HG03039 (cell line): ENCODE data around the gene RBP2.

ENCODE experiments used
- ATAC-seq: cut with Tn5 transposase; IDR thresholded peaks from one replicate; pipeline ENCODE4 v1.9.1; 2021; ENCODE audit warnings: mild to moderate bottlenecking, moderate library complexity; ENCODE audit not compliant: unreplicated experiment

Gene RBP2

DNA sequence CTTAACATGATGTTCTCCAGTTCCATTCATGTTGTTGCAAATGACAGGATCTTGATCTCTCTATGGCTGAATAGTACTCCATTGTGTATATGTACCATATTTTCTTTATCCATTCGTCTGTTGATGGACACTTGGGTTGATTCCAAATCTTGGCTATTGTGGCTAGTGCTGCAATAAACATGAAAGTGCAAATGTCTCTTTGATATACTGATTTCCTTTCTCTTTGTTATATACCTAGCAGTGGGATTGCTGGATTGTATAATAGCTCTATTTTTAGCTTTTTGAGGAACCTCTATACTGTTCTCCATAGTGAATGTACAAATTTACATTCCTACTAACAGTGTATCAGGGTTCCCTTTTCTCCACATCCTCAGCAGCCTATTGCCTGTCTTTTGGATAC is 5.9 kb upstream of the RBP2 start:
- no peak for ATAC-seq

- no peak for ATAC-seq
Observed at GRCh38 chr3:139481116-139481515, 4.8 kb upstream of the RBP2 start.

DNA sequence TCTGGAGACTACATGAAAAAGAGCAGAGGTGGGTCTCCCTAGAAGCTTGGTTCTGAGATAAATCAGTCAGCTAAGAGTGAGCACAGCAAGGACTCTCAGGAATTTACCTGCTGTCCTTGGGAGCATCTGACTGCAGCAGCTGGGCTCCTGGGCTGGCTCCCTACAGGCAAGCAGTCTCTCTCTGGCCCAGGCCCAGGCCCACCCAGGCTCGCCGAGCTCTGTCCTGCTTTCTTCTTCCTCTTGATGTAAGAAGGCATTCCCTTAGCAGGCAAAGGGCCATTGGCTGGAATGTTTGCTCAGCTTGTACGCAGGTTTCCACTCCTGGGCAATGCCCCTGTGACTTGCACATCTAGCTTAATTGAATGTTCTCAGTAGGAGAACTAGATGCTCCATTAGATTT is 4.3 kb upstream of the RBP2 start:
- ATAC-seq, result no peak

DNA sequence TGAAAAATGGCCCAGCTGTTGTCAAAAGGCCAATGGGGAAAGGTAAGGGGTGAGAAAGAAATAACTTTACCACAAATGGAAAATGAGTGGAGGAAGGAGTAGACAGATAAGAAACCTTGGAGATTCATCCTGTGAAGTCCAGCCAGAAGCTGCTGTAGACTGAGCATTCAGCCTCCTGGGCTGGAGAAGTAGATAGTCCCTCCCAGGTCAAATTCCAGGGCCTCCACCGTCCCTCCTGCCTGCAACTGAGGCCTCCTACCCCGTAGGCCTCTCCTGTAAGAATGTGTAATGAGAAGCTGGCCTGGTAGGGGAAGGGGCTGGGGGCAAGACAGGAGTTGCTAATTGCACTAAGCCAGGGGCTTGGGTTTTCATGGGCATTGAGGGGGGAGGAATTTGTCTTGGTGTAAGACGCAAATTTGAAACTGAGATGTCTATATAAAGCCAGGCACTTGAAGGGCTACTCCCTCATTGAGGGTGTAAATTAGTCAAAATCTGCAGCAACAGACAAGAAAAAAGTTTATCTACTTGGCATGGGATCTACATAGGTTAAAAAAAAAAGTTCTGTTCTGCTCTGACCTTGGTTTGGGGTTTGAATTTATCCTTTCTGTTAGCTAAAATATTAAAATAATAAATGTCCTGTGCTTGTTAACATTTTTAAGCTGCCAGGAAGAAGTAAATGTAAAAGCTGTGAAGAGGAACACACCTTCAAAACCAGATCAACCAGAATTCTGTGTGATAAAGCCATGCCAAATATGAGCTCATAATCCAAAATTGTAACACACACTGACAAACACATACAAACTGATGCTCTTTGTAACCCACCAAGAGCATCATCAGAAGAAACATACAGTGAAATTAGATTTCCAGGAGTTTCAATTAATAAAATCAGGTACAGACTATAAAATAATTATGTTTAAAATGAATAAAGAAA is 1.7 kb upstream of the RBP2 start:
- no peak for ATAC-seq

- ATAC-seq, result no peak
Observed at GRCh38 chr3:139473155-139473771, 3.1 kb downstream of the RBP2 start.

DNA sequence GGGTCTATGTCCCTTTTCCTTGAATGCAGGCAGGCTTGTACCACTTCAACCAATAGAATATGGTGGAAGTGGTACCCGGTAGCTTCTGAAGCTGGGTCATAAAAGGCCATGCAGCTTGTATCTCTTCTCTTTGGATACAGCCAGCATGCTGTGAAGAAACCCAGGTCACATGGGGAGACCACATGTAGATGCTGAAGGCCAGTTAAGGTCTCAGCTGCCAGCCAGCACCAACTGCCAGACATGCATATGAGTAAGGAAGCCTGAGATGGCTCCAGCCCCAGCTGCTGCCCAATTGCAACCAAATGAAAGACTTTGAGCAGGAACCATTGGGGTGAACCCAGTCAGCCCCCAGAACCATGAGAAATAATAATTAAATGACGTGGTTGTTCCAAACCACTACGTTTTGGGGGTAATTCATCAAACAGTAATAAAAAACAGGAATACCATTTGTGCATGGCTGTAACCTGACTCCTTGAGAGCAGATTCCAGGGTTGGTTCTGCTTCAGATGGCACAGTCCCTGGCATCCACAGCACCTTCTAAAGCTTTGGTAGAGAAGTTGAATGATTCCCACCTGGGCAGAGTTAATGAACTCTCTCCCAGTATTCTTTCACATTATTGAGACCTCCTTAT is 3.8 kb downstream of the RBP2 start:
- no peak for ATAC-seq

- no peak for ATAC-seq
Observed at GRCh38 chr3:139470199-139470598, 6.1 kb downstream of the RBP2 start.

GRCh38 chr3:139468399-139468798 is 7.9 kb downstream of the RBP2 start:
- ATAC-seq, result no peak

GRCh38 chr3:139466360-139466759 is 10.0 kb downstream of the RBP2 start:
- no peak for ATAC-seq

DNA sequence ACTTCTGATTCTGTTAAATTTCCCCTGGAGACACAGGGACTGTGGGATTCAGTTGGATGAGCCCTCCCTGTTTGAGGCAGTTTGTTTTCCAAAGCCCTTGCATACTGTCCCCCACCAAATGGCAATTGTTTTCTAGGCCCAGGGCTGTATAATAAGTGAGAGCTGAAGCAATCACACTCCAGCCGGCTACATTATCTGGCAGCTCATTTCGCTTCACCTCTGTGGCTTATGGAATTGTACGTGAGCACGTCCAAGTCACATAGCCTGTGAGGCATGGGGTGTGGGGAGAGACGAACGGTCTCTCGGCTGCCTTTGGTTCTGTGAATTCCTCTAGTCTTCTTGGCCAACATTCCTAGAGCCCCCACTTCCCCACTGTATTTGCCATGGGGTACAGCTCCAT is 10.7 kb downstream of the RBP2 start:
- no peak for ATAC-seq

- ATAC-seq, result no peak
Observed at GRCh38 chr3:139463466-139463865, 12.8 kb downstream of the RBP2 start.

DNA sequence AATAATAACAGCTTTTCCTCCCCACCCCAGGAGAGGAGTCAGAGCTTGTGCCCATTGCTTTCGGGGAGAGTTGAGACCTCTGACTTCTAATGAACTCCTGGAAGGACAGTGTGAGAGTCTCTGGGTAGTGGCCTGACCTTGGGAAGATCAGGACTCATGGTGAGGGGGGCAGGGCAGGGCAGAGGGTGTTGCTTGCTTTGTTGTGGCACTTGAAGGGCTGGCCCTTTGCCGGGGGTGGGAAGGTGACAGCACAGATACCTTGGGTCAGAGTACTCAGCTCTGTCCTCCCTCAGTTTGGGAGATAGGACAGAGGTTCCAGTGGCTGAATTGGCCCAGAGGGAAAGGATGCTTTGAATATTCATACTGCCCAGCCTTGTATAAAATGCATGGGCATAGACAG is 15.8 kb downstream of the RBP2 start:
- ATAC-seq, result no peak

GRCh38 chr3:139460076-139460475 is 16.2 kb downstream of the RBP2 start:
- ATAC-seq, result no peak

GRCh38 chr3:139458348-139458747 is 18.0 kb downstream of the RBP2 start:
- no peak for ATAC-seq

DNA sequence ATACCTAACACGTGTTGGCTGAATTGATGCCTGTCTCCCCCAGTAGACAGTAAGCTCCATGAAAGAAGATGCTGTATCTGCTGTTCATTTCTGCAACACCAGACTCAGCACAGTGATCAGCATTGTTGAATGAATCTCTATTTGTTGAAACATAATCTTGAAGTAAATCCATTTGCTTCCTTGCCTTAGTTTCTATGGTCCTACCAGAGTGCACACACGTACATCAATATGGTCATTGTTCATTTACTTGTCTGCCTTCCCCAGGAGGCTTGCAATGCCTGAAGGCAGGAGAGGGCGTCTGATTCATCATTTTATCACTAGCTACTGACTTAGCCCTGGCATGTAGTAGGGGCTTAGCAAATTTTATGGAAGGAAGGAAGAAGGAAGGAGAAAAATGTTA is 19.2 kb downstream of the RBP2 start:
- ATAC-seq, result no peak

DNA sequence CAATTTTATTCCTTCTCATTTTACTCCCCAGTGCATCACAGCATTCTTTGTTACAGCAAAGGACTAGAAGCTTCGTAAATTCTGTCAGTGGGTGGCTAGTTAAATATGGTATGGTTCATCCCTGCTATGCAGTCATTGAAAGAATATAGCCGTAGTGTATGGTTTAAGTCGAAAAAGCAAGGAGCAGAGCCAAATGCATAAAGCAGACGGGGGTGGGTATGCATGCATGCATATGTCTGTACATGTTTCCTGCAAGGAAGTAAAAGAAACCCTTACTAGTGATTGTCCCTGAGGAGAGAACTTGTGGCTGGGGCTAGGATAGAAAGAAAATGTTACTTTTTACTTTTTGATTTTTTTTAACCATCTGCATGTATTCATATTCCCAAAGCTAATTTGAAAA is 19.9 kb downstream of the RBP2 start:
- no peak for ATAC-seq

GRCh38 chr3:139455855-139456254 is 20.5 kb downstream of the RBP2 start:
- ATAC-seq, result no peak

GRCh38 chr3:139455206-139455605 is 21.1 kb downstream of the RBP2 start:
- no peak for ATAC-seq

DNA sequence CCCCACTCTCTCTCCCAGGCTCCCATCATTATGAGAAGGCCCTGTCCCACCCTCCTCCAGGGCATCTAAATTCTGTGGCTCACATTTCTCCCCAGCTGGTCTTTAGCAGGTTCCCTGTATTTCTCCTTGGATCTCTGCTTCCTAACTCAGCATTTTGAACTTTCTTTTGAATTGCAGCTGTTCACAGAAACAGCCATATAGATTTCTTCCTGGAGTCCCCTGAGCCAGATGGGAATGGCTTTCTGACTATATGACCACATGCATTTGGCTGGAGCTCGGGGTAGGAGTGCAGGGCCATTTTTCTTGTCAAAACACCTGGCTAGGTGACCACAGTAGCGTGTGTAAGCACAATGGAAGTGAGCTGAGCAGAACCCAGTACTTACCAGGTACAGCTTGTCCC is 22.0 kb downstream of the RBP2 start:
- ATAC-seq, result no peak

- ATAC-seq, result no peak
Observed at GRCh38 chr3:139450159-139450558, 26.2 kb downstream of the RBP2 start.

GRCh38 chr3:139449566-139449965 is 26.8 kb downstream of the RBP2 start:
- no peak for ATAC-seq

DNA sequence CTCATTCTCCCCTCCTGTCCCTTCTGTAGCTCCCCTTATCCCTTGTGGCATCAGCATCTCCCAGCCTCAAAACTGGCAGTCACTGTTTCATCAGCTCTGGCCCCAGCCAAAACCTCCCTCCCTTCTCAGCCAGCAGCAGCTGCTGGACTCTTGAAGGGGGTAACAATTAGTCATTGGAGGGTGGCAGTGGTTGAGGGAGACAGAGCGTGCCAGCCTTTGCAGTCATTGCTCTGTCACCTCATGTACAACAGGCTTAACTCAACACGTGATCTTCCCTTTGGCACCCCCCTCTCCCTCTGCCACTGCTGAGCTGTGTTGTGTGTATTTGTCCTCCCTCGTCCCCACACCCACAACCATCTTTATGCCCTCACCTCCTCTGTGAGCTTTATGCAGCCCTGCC is 28.2 kb downstream of the RBP2 start:
- ATAC-seq, result no peak
